WI38 (cell line): ENCODE data around the gene ANO8.
A peak's percentile ranks its signal among the peaks of the same experiment; 100 is the strongest.

ENCODE experiments used
- H3K4me3 ChIP-seq: 2 replicates; pipeline ENCODE4 v1.5.1; 2011; ENCODE audit warnings: low read depth, mild to moderate bottlenecking, control low read depth, low read length
- CTCF ChIP-seq: IDR thresholded peaks from 2 replicates; pipeline ENCODE4 v1.5.1; 2012; ENCODE audit warnings: low read depth, mild to moderate bottlenecking, control low read depth, low read length

ANO8 gene

GRCh38 chr19:17305216-17305516 lies 29.5 kb downstream of the ANO8 start:
- no peak for TF ChIP-seq CTCF
- peak overlapping the region; percentile 82 for H3K4me3 ChIP-seq

- no peak overlapping the region for H3K4me3 ChIP-seq
- TF ChIP-seq CTCF = no peak
These were observed 30.1 kb downstream of the ANO8 start for GRCh38 chr19:17304386-17305215.

GRCh38 chr19:17303940-17304267 lies 30.8 kb downstream of the ANO8 start:
- H3K4me3 ChIP-seq = no peak overlapping the region
- no peak for TF ChIP-seq CTCF

GRCh38 chr19:17303167-17303939 lies 31.3 kb downstream of the ANO8 start, which contains the start of gene ABHD8:
TSS of gene ABHD8 (minus strand) at chr19:17303425. CDS start at chr19:17301616, 1,809 bp downstream.
- H3K4me3 ChIP-seq = peak within 1 kb of the TSS; percentile 69
- TF ChIP-seq CTCF = no peak; the same call in 1 of the 2 replicates

GRCh38 chr19:17302391-17303166 lies 32.1 kb downstream of the ANO8 start:
- TF ChIP-seq CTCF = no peak
- peak overlapping the region; percentile 69 for H3K4me3 ChIP-seq

GRCh38 chr19:17300992-17301619 lies 33.5 kb downstream of the ANO8 start:
- no peak for TF ChIP-seq CTCF
- H3K4me3 ChIP-seq = no peak overlapping the region
